Gastroesophageal sphincter (tissue), 3 donors: ENCODE measurements around the gene BARHL1.

Experiments used
- POLR2A ChIP-seq, 2 donors: fragments of 450-650 bp; IDR thresholded peaks; one replicate each; pipeline ENCODE4 v1.6.1; 2017; ENCODE audit warnings: antibody characterized with exemption in 2 of 2, mild to moderate bottlenecking in 2 of 2, moderate library complexity in 1 of 2
- TF ChIP-seq, protein P1 (sequence below), 4 experiments: fragments of 200-600 bp in 2 of 4; fragments of 450-650 bp in 2 of 4; sonication (generic) in 1 of 4; IDR thresholded peaks; one replicate each; pipeline ENCODE4 v1.5.1; 2017 to 2019; ENCODE audit warnings: antibody characterized with exemption in 4 of 4, mild to moderate bottlenecking in 2 of 4, moderate library complexity in 2 of 4

DNA sequence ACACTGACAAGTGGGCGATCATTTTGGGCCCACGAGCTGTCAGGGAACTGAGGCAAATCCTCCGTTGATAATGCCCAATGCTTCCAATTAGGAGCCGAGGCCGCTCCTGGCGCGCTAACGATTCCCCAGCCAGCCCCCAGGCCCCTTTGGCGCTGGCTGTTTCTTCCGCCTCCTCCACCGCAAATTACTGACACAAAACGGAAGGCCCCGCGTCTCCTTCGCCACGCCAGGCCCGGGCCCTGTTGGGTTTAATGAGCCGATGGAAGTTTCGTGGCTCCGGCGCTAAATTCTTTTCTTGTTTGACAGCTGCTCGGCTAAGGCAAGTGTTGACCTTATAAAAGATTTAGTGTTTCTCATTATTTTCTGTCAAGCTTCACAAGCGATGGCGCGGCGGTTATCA is 25.7 kb upstream of the BARHL1 start:
- TF ChIP-seq, protein P1, sequence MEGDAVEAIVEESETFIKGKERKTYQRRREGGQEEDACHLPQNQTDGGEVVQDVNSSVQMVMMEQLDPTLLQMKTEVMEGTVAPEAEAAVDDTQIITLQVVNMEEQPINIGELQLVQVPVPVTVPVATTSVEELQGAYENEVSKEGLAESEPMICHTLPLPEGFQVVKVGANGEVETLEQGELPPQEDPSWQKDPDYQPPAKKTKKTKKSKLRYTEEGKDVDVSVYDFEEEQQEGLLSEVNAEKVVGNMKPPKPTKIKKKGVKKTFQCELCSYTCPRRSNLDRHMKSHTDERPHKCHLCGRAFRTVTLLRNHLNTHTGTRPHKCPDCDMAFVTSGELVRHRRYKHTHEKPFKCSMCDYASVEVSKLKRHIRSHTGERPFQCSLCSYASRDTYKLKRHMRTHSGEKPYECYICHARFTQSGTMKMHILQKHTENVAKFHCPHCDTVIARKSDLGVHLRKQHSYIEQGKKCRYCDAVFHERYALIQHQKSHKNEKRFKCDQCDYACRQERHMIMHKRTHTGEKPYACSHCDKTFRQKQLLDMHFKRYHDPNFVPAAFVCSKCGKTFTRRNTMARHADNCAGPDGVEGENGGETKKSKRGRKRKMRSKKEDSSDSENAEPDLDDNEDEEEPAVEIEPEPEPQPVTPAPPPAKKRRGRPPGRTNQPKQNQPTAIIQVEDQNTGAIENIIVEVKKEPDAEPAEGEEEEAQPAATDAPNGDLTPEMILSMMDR (IDR thresholded peaks at IDR 0.05): no peak
- no peak for TF ChIP-seq POLR2A (IDR thresholded peaks at IDR 0.05)
